ENCODE results near the gene ACADS. TPM values are rescaled to one million over a fixed set of nuclear protein-coding genes. Genes with fewer than 3 reads are reported as not detected.
"Not testable (repeated sequence)": the region's sequence is repeated elsewhere in the genome, so short reads cannot be mapped to it uniquely, and the experiment has no call there.

ACADS gene
- total RNA-seq, 1 experiment from 2014 or later: 7.3 TPM

DNA sequence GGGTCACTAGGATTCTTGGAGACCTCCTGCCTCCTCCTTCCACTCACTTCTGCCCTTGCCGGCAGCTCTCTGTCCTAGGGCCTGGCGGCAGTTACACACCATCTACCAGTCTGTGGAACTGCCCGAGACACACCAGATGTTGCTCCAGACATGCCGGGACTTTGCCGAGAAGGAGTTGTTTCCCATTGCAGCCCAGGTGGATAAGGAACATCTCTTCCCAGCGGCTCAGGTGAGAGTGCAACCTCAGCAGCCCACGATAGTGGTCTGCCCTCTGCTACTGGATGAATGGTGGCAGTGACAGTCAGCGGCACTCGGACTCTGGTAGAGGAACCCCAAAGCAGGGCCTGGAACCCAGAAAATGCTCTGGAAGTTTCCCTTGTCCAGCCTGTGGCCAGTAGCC lies 1.3 kb downstream of the ACADS start:
- no peak for DNase-seq (ENCODE audit: low read depth)

GRCh38 chr12:120732198-120732597 lies 6.6 kb downstream of the ACADS start:
- DNase-seq (ENCODE audit: low read depth): not testable (repeated sequence)

GRCh38 chr12:120733574-120733973 lies 7.9 kb downstream of the ACADS start:
- no peak for DNase-seq (ENCODE audit: low read depth)

- no peak for DNase-seq (ENCODE audit: low read depth)
Observed at GRCh38 chr12:120734210-120734609, 8.6 kb downstream of the ACADS start.

- no peak for DNase-seq (ENCODE audit: low read depth)
Observed at GRCh38 chr12:120735181-120735580, 9.6 kb downstream of the ACADS start.

- DNase-seq (ENCODE audit: low read depth): no peak
Observed at GRCh38 chr12:120736404-120737331, 11.0 kb downstream of the ACADS start.

GRCh38 chr12:120737557-120738251 lies 12.1 kb downstream of the ACADS start:
- no peak for DNase-seq (ENCODE audit: low read depth)

DNA sequence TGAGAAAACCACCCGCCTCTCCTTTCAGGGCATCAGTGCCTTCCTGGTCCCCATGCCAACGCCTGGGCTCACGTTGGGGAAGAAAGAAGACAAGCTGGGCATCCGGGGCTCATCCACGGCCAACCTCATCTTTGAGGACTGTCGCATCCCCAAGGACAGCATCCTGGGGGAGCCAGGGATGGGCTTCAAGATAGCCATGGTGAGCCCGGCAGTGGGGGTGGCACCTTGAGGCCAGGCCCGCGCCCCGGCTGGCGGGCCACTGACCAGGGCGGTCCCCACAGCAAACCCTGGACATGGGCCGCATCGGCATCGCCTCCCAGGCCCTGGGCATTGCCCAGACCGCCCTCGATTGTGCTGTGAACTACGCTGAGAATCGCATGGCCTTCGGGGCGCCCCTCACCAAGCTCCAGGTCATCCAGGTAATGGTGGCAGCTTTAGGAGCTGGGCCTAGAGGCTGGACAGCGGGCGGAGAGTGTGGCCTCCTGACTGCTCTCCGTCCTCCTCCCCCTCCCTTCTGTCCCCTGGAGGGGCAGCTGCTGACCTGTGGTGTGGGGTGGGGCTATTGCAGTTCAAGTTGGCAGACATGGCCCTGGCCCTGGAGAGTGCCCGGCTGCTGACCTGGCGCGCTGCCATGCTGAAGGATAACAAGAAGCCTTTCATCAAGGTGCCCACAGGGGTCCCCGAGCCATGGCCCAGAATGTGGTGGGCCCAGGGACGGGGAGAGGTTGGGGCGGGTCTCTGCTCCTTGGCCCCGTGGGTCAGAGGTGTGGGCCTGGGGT lies 12.8 kb downstream of the ACADS start:
- no peak for DNase-seq (ENCODE audit: low read depth)

GRCh38 chr12:120739031-120739762 lies 13.6 kb downstream of the ACADS start:
- no peak for DNase-seq (ENCODE audit: low read depth)

DNA sequence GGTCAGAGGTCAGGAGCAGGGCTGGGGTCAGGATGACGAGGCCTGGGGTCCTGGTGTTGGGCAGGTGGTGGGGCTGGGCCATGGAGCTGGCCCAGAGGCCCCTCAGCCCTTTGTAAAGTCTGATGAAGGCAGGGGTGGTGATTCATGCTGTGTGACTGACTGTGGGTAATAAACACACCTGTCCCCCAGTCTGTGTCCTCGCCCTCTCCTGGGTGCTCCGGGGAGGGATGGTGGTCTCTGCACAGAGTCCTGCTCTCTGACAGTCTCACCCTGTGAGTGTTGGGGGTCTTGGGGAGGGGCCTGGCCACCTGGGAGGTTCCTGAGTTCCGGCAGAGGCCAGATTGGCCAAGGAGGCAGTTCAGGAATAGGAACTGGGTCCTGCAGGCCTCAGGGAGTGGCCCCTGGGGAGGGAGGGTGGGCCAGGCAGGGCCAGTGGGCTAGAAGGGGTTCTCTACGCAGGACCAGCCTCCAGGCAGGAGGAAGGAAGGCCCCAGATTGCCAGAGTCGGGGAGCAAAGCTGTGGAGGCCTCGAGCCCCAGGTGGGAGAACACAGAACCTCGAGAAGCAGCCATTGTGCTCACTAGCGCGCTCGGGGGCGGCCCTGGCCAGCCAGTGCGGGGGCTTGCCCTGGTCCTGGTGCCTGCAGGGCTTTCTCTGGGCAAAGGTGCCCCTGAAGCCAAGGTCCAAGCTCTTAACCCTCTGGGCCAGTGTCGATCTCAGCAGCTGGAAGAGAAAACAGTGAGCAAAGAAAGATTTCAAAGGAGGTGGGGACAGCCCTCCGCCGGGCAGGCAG lies 14.4 kb downstream of the ACADS start:
- DNase-seq (ENCODE audit: low read depth): no peak

- no peak for DNase-seq (ENCODE audit: low read depth)
Observed at GRCh38 chr12:120740871-120741270, 15.2 kb downstream of the ACADS start.

- DNase-seq (ENCODE audit: low read depth): no peak
Observed at GRCh38 chr12:120741476-120742421, 16.1 kb downstream of the ACADS start.

DNA sequence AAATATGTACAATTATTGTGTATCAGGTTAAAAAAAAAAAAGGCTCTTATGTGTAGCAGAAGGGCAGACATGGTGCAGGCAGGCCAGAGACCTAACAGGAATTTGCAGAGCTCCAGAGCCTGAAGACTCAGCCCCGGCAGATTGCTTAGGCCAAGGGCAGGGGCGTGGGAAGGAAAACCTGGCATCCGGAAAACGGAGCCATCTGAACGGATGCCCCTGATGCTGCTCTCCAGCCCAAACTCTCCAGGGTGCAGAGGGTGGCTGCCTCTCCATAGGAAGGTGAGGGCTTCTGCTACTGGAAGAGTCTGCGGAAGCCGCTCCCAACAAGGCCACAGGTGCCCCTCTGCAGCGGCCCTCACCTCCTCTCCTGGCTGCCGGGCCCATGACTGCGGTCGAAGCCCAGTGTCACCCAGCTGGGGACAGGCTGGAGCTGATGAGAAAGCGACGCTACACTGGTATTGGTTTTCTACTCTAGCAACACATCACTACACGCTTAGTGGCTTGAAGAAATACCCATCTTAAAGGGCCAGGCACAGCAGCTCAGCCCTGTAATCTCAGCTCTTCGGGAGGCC lies 19.4 kb downstream of the ACADS start:
- DNase-seq (ENCODE audit: low read depth): no peak

- DNase-seq (ENCODE audit: low read depth): no peak
Observed at GRCh38 chr12:120748242-120748641, 22.6 kb downstream of the ACADS start.

DNA sequence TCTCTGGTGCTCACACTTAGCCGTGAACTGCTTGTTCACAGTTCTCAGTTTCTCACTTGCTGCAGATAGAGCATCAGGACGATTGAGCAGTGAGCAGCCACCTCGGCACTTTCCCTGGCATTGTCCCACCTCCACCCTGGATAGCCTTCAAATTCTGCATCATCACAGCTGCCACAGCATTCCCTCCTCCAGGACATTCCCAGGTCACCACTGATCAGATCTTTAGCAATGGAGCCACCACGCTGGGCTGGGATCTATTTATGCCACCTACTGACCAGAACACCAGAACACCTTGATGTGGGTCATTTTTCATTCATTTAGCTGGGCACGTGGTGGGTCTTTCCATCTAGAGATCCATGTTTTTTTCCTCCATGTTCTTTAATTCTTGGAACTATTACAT lies 23.6 kb downstream of the ACADS start:
- DNase-seq (ENCODE audit: low read depth): no peak

DNA sequence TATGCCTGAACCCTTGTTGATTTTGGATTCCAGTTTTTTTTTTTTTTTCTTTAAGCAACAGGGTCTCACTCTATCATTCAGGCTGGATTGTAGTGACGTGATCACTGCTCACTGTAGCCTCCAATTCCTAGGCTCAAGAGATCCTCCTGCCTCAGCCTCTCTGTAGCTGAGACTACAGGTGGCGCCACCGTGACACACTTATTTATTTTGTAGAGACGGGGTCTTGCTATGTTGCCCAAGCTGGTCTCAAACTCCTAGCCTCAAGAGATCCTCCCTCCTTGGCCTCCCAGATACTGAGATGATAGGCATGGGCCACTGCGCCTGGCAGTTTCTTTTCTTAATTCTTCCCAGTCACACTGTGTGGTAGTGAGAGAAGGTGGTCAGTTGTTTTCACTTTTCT lies 25.2 kb downstream of the ACADS start:
- no peak for DNase-seq (ENCODE audit: low read depth)

DNA sequence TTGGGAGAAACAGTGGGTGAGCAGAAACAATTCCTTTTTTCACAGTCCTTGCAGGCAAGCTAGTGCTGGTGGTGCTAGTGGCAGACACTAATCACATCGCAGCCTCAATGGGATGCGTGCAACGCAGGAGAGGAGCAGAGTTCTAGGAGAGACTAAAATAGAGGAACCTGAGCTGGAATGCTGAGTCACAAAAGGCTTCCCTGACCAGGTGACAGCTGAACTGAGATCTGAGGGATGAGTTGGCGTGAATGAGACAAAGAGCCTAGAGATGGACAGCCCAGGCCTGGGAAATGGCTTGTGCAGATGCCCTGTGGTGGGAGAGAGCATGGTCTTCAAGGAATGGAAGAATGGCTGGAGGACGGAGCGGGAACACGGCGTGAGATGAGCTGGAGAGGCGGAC lies 25.8 kb downstream of the ACADS start:
- DNase-seq (ENCODE audit: low read depth): no peak

DNA sequence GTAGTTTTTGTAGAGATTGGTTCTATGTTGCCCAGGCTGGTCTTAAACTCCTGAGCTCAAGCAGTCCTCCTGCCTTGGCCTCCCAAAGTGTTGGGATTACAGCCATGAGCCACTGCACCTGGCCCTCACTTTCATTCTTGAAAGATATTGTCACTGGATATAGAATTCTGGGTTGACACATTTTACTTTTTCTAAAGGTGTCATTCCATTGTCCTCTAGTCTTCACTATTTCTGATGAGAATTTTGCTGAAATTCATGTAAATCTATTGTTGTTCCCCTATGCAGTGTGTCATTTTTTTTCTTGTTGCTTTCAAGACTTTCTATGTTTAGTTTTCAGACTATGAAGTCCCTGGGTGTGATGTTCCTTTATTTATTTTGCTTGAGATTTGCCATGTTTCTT lies 29.2 kb downstream of the ACADS start:
- no peak for DNase-seq (ENCODE audit: low read depth)

- DNase-seq (ENCODE audit: low read depth): no peak
Observed at GRCh38 chr12:120755269-120755668, 29.6 kb downstream of the ACADS start.
